Duodenal mucosa (tissue), 2 donors: ENCODE data around the gene NFIA.

Experiments used
- H3K27ac ChIP-seq: one replicate; pipeline ENCODE4 v1.7.0; 2013; ENCODE audit warnings: low read depth, low read length
- H3K27me3 ChIP-seq, 2 donors: one replicate each; pipeline ENCODE4 v1.7.0; 2013; ENCODE audit warnings: low read length in 2 of 2, control low read depth in 1 of 2; ENCODE audit not compliant: insufficient read depth in 2 of 2, control insufficient read depth in 1 of 2
- H3K36me3 ChIP-seq, 2 donors: one replicate each; pipeline ENCODE4 v1.7.0; 2013; ENCODE audit warnings: low read length in 2 of 2, control low read depth in 1 of 2; ENCODE audit not compliant: insufficient read depth in 2 of 2, control insufficient read depth in 1 of 2
- H3K4me1 ChIP-seq, 2 donors: one replicate each; pipeline ENCODE4 v1.7.0; 2013; ENCODE audit warnings: low read length in 2 of 2, control low read depth in 1 of 2; ENCODE audit not compliant: insufficient read depth in 2 of 2, control insufficient read depth in 1 of 2
- H3K4me3 ChIP-seq, 2 donors: one replicate each; pipeline ENCODE4 v1.7.0; 2013; ENCODE audit warnings: low read length in 2 of 2, low read depth in 1 of 2
- H3K9ac ChIP-seq, 2 donors: one replicate each; pipeline ENCODE4 v1.7.0; 2013; ENCODE audit warnings: low read length in 2 of 2, low read depth in 1 of 2
- H3K9me3 ChIP-seq, 2 donors: one replicate each; pipeline ENCODE4 v1.7.0; 2013; ENCODE audit warnings: low read length in 2 of 2, control low read depth in 1 of 2; ENCODE audit not compliant: control insufficient read depth in 1 of 2

NFIA gene

GRCh38 chr1:61163355-61163754 is 81.0 kb downstream of the NFIA start:
- Histone ChIP-seq H3K9me3 (no peaks in the 10 kb centered on the region), H3K4me3 (no peak overlapping the region), H3K9ac (no peak overlapping the region), H3K27me3 (no peaks in the 10 kb centered on the region), H3K27ac (no peak overlapping the region), H3K36me3 (no peaks in the 10 kb centered on the region), H3K4me1 (no peaks in the 10 kb centered on the region)

GRCh38 chr1:61165402-61165801 is 83.0 kb downstream of the NFIA start:
- Histone ChIP-seq H3K27ac (no peak overlapping the region), H3K9me3 (no peaks in the 10 kb centered on the region), H3K27me3 (no peaks in the 10 kb centered on the region), H3K4me3 (no peak overlapping the region), H3K9ac (no peak overlapping the region), H3K4me1 (peaks cover 2 to 6% of the 10 kb centered on the region in 2 donors), H3K36me3 (no peaks in the 10 kb centered on the region)

- peaks cover 5 to 17% of the 10 kb centered on the region in 2 donors for H3K4me1 ChIP-seq
- no peak overlapping the region for H3K27ac ChIP-seq
- no peaks in the 10 kb centered on the region for H3K36me3 ChIP-seq
- no peaks in the 10 kb centered on the region for H3K27me3 ChIP-seq
- no peak overlapping the region for H3K9ac ChIP-seq
- no peak overlapping the region for H3K4me3 ChIP-seq
- H3K9me3 ChIP-seq, result no peaks in the 10 kb centered on the region
Observed at GRCh38 chr1:61167309-61167708, 84.9 kb downstream of the NFIA start.

GRCh38 chr1:61169045-61169444 is 86.7 kb downstream of the NFIA start:
- Histone ChIP-seq H3K27me3 (no peaks in the 10 kb centered on the region), H3K9ac (no peak overlapping the region), H3K4me3 (no peak overlapping the region), H3K27ac (no peak overlapping the region), H3K4me1 (peaks cover 5 to 20% of the 10 kb centered on the region in 2 donors), H3K9me3 (no peaks in the 10 kb centered on the region), H3K36me3 (no peaks in the 10 kb centered on the region)

- no peak overlapping the region for H3K27ac ChIP-seq
- no peak overlapping the region for H3K9ac ChIP-seq
- H3K9me3 ChIP-seq, result no peaks in the 10 kb centered on the region
- H3K27me3 ChIP-seq, result no peaks in the 10 kb centered on the region
- H3K4me1 ChIP-seq, result peaks cover 5 to 20% of the 10 kb centered on the region in 2 donors
- no peaks in the 10 kb centered on the region for H3K36me3 ChIP-seq
- no peak overlapping the region for H3K4me3 ChIP-seq
Observed at GRCh38 chr1:61169634-61170033, 87.3 kb downstream of the NFIA start.

GRCh38 chr1:61170328-61171238 is 88.2 kb downstream of the NFIA start:
- Histone ChIP-seq H3K4me3 (no peak overlapping the region), H3K27ac (no peak overlapping the region), H3K4me1 (peaks cover 5 to 22% of the 10 kb centered on the region in 2 donors), H3K9ac (no peak overlapping the region), H3K36me3 (no peaks in the 10 kb centered on the region), H3K27me3 (no peaks in the 10 kb centered on the region), H3K9me3 (no peaks in the 10 kb centered on the region)

DNA sequence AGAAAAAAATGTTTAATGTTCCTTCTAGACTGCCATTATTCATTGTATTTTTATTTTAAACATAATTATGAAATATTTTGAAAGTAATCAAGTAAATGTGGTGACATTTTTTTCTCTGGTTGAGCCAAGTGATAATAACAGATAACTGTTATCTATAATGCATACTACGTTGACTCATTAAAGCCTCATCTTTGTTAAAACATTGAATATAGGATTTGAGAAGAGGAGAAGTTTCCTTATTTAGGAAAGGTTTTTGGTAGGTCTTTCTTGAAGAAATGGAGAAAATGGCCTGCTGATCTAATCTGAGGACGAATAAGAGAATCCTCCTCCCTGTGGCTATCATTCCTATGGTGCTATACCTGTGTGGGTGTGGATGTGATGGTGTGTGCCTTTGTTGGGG is 89.0 kb downstream of the NFIA start:
- H3K4me3 ChIP-seq, result no peak overlapping the region
- H3K4me1 ChIP-seq, result peaks cover 5 to 23% of the 10 kb centered on the region in 2 donors
- H3K36me3 ChIP-seq, result no peaks in the 10 kb centered on the region
- no peak overlapping the region for H3K9ac ChIP-seq
- H3K9me3 ChIP-seq, result no peaks in the 10 kb centered on the region
- no peak overlapping the region for H3K27ac ChIP-seq
- H3K27me3 ChIP-seq, result no peaks in the 10 kb centered on the region

- Histone ChIP-seq H3K9ac (no peak overlapping the region), H3K27me3 (no peaks in the 10 kb centered on the region), H3K4me3 (no peak overlapping the region), H3K9me3 (no peaks in the 10 kb centered on the region), H3K36me3 (no peaks in the 10 kb centered on the region), H3K4me1 (peaks cover 5 to 23% of the 10 kb centered on the region in 2 donors), H3K27ac (no peak overlapping the region)
Observed at GRCh38 chr1:61171974-61172373, 89.6 kb downstream of the NFIA start.

DNA sequence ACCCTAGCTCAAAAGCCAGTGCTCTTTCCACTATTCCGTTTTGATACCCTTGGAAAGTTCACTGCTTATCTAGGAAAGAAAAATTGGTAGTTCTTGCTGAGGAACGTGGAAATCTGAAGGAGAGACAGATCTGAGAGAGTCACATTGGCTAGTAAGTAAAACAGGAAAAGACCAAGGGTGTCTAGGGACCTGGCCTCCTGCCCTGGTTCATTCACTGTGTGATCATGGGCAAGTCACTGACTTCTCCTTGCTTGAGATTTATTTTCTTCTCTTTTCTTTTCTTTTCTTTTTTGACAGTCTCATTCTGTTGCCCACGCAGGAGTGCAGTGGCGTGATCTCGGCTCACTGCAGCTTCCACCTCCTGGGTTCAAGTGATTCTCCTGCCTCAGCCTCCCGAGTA is 90.8 kb downstream of the NFIA start:
- H3K27ac ChIP-seq, result no peak overlapping the region
- H3K4me1 ChIP-seq, result peaks cover 5 to 23% of the 10 kb centered on the region in 2 donors
- H3K4me3 ChIP-seq, result no peak overlapping the region
- H3K9ac ChIP-seq, result no peak overlapping the region
- H3K9me3 ChIP-seq, result no peaks in the 10 kb centered on the region
- no peaks in the 10 kb centered on the region for H3K27me3 ChIP-seq
- H3K36me3 ChIP-seq, result no peaks in the 10 kb centered on the region

- Histone ChIP-seq H3K27me3 (no peaks in the 10 kb centered on the region), H3K9ac (no peak overlapping the region), H3K4me1 (peaks cover 5 to 23% of the 10 kb centered on the region in 2 donors), H3K4me3 (no peak overlapping the region), H3K36me3 (no peaks in the 10 kb centered on the region), H3K9me3 (no peaks in the 10 kb centered on the region), H3K27ac (no peak overlapping the region)
Observed at GRCh38 chr1:61174060-61174795, 91.9 kb downstream of the NFIA start.
